SK-N-SH (cell line): ENCODE data around the gene AVP.

ENCODE experiments used
- EP300 ChIP-seq, 2 experiments: IDR thresholded peaks; 2 replicates each; pipeline versions ENCODE4 v1.4.0 to v1.6.1; 2012; ENCODE audit warnings: borderline replicate concordance in 1 of 2, low read depth in 1 of 2, low read length in 1 of 2
- EZH2phosphoT487 ChIP-seq: fragments of 200-600 bp; sonication (generic); IDR thresholded peaks from 2 replicates; pipeline ENCODE4 v1.6.1; 2017; ENCODE audit warnings: low read depth, mixed run types, mild to moderate bottlenecking, antibody characterized with exemption, moderate library complexity, borderline replicate concordance
- FOXM1 ChIP-seq: IDR thresholded peaks from 2 replicates; pipeline ENCODE4 v1.4.0; 2012; ENCODE audit warnings: low read depth, mild to moderate bottlenecking
- GABPA ChIP-seq: IDR thresholded peaks from 2 replicates; pipeline ENCODE4 v1.4.0; 2012; ENCODE audit warnings: low read depth, mild to moderate bottlenecking
- MXI1 ChIP-seq: IDR thresholded peaks from 2 replicates; pipeline ENCODE4 v1.6.1; 2012; ENCODE audit warnings: mild to moderate bottlenecking, low read depth, low read length, improper control_type of control experiment
- NFIC ChIP-seq: IDR thresholded peaks from 2 replicates; pipeline ENCODE4 v1.4.0; 2012; ENCODE audit warnings: borderline replicate concordance
- POLR2AphosphoS5 ChIP-seq: IDR thresholded peaks from 2 replicates; pipeline ENCODE4 v1.6.1; 2012; ENCODE audit warnings: low read depth, low read length
- RCOR1 ChIP-seq: fragments of 150-350 bp; IDR thresholded peaks from 2 replicates; pipeline ENCODE4 v1.6.1; 2017; ENCODE audit warnings: antibody characterized with exemption, low read length
- TF ChIP-seq, protein P1 (sequence below): fragments of 200-600 bp; sonication (generic); IDR thresholded peaks from 2 replicates; pipeline ENCODE4 v1.6.1; 2017; ENCODE audit warnings: antibody characterized with exemption, mild to moderate bottlenecking, moderate library complexity
- TF ChIP-seq, protein P2 (sequence below): IDR thresholded peaks from 2 replicates; pipeline ENCODE4 v1.6.1; 2012; ENCODE audit warnings: mild to moderate bottlenecking, low read depth, low read length, moderate library complexity
- TF ChIP-seq, protein P3 (sequence below): IDR thresholded peaks from 2 replicates; pipeline ENCODE4 v1.4.0; 2012; ENCODE audit warnings: low read depth

- TF ChIP-seq, protein P1, sequence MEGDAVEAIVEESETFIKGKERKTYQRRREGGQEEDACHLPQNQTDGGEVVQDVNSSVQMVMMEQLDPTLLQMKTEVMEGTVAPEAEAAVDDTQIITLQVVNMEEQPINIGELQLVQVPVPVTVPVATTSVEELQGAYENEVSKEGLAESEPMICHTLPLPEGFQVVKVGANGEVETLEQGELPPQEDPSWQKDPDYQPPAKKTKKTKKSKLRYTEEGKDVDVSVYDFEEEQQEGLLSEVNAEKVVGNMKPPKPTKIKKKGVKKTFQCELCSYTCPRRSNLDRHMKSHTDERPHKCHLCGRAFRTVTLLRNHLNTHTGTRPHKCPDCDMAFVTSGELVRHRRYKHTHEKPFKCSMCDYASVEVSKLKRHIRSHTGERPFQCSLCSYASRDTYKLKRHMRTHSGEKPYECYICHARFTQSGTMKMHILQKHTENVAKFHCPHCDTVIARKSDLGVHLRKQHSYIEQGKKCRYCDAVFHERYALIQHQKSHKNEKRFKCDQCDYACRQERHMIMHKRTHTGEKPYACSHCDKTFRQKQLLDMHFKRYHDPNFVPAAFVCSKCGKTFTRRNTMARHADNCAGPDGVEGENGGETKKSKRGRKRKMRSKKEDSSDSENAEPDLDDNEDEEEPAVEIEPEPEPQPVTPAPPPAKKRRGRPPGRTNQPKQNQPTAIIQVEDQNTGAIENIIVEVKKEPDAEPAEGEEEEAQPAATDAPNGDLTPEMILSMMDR: no peak
- TF ChIP-seq GABPA: no peak
- TF ChIP-seq NFIC: no peak
- no peak for TF ChIP-seq FOXM1
- TF ChIP-seq, protein P2, sequence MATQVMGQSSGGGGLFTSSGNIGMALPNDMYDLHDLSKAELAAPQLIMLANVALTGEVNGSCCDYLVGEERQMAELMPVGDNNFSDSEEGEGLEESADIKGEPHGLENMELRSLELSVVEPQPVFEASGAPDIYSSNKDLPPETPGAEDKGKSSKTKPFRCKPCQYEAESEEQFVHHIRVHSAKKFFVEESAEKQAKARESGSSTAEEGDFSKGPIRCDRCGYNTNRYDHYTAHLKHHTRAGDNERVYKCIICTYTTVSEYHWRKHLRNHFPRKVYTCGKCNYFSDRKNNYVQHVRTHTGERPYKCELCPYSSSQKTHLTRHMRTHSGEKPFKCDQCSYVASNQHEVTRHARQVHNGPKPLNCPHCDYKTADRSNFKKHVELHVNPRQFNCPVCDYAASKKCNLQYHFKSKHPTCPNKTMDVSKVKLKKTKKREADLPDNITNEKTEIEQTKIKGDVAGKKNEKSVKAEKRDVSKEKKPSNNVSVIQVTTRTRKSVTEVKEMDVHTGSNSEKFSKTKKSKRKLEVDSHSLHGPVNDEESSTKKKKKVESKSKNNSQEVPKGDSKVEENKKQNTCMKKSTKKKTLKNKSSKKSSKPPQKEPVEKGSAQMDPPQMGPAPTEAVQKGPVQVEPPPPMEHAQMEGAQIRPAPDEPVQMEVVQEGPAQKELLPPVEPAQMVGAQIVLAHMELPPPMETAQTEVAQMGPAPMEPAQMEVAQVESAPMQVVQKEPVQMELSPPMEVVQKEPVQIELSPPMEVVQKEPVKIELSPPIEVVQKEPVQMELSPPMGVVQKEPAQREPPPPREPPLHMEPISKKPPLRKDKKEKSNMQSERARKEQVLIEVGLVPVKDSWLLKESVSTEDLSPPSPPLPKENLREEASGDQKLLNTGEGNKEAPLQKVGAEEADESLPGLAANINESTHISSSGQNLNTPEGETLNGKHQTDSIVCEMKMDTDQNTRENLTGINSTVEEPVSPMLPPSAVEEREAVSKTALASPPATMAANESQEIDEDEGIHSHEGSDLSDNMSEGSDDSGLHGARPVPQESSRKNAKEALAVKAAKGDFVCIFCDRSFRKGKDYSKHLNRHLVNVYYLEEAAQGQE: no peak
- TF ChIP-seq MXI1: no peak
- TF ChIP-seq EP300 (IDR thresholded peaks at IDR 0.05; ENCODE audit: borderline replicate concordance in 1 of 2, low read depth in 1 of 2, low read length in 1 of 2): no peak
- TF ChIP-seq, protein P3, sequence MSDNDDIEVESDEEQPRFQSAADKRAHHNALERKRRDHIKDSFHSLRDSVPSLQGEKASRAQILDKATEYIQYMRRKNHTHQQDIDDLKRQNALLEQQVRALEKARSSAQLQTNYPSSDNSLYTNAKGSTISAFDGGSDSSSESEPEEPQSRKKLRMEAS: no peak
- TF ChIP-seq POLR2AphosphoS5: no peak
- TF ChIP-seq EZH2phosphoT487: no peak
- TF ChIP-seq RCOR1: no peak
Observed at GRCh38 chr20:3094848-3095629, 10.5 kb upstream of the AVP start.
